GM19193 (cell line): ENCODE measurements around the gene RANBP17.

Experiments
- POLR2A ChIP-seq: IDR thresholded peaks from 4 replicates; pipeline ENCODE4 v1.6.1; 2011; ENCODE audit not compliant: insufficient read depth, insufficient read length; ENCODE audit errors: extremely low read depth

The RANBP17 gene

GRCh38 chr5:170917113-170917512 lies 55.3 kb downstream of the RANBP17 start:
- TF ChIP-seq POLR2A: no peak

- no peak for TF ChIP-seq POLR2A
Observed at GRCh38 chr5:170920196-170920595, 58.4 kb downstream of the RANBP17 start.

- TF ChIP-seq POLR2A: no peak
Observed at GRCh38 chr5:170923910-170924620, 62.2 kb downstream of the RANBP17 start.

DNA sequence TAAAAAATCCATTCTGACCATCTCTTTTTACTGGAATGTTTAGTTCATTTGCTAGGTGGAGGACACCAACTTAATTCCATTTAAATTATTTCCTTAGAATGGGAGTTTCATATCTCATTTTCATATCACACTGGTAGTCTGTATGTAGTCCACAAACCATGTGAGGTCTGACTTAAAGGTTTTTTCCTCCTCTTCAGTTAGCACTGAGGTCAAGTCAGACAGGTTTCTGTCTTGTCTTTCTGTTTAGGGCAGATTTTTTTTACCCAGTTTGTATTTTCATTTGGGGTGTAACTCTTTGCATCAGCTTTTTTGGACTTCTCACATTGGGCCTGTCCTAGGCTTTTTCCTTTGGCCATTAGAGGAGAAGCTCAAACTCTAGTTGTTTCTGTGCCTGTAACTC lies 75.3 kb downstream of the RANBP17 start:
- TF ChIP-seq POLR2A: no peak

GRCh38 chr5:170937914-170938313 lies 76.1 kb downstream of the RANBP17 start:
- no peak for TF ChIP-seq POLR2A

- TF ChIP-seq POLR2A: no peak
Observed at GRCh38 chr5:170939178-170939577, 77.4 kb downstream of the RANBP17 start.

DNA sequence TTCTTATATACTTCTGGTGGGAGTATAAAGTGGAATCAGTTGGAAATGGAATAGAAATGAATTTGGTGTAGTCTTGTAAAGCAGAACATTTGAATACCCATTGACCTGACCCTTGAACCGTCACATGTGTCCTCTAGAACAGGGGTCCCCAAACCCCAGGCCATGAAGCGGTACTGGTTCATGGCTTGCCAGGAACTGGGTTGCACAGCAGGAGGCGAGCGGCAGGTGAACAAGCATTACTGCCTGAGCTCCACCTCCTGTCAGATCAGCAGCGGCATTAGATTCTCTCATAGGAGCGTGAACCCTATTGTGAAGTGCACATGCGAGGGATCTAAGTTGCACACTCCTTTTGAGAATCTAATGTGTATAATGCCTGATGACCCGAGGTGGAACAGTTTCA lies 80.0 kb downstream of the RANBP17 start:
- TF ChIP-seq POLR2A: no peak

DNA sequence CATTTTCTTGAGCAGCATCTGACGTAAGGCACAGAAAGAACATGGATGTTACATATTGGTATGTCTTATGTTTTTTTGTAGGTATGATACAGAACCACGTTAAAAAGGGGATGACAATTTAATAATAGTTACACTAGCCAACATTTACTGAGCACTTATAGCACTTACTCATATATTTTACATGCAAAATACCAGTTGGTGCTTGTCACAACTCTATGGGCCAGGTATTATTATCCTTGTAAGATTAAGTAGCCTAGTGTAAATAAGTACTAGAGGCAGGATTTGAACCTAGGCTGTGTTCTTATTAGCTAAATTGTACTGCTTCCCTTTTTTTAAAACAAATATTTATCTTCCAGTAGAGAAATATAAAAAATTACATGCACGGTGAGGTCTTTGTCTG lies 83.5 kb downstream of the RANBP17 start:
- TF ChIP-seq POLR2A: no peak

DNA sequence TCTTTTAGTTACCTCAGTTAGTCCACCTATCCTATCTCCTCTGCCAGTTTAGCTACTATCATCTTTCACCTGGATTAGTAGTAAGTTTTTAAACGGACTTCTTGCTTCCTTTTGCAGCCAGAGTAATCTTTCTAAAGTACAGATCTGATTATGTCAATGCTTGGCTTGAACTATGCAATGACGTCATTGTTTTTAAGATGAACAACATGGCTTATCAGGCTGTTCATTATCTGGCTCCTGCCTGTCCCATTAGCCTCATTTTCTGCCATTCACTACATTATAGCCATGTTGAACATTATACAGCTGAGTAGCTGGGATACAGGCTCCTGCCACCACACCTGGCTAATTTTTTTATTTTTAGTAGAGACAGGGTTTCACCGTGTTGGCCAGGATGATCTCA lies 98.7 kb downstream of the RANBP17 start:
- TF ChIP-seq POLR2A: no peak

DNA sequence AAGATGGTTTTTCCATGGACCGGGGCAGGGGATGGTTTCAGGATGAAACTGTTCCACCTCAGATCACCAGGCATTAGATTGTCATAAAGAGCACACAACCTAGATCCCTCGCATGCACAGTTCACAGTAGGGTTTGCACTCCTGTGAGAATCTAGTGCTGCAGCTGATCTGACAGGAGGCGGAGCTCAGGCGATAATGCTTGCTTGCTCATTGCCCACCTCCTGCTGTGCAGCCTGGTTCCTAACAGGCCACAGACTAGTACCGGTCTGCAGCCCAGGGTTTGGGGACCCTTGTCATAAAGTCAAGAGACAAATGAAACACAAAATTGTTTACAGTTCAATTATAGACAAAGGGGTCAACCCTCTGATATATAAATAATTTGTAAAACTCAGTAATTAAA lies 101.7 kb downstream of the RANBP17 start:
- no peak for TF ChIP-seq POLR2A

DNA sequence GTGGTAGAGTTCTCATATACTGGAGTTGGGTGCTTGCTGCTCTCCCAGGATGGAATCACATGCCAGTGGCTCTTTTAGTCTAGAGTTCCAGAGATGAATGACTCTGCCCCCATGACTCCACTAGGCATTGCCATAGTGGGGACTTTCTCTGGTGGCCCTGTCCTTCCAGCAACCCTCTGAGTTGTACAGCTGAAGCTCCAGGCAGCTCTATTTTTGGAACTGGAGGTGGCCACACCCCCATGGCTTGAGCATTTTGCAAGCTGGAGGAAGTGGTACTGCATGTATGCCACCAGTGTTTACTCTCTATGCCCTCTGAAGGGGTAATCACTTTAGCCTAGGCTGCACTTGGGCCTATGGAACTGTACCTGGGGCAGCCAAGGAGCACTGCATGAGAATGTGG lies 112.6 kb downstream of the RANBP17 start:
- no peak for TF ChIP-seq POLR2A

DNA sequence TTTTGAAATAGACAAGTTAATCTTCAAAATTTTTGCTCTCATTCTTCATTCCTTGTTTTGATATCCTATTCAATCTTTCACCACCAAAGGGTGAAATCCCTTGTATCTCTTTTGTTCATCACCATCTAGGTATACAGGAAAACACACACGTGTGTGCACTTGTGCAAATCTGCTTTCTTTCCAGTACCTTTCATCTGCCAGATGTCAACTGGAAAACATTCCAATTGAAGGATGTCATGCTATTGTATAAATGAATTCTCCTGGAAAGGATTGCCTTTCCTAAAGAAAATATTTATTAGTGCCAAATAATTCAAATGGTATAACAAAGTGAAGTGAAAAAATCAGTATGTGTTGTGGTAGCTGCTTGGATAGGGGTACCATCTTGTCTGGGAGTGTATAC lies 123.7 kb downstream of the RANBP17 start:
- no peak for TF ChIP-seq POLR2A

GRCh38 chr5:170986598-170986997 lies 124.8 kb downstream of the RANBP17 start:
- no peak for TF ChIP-seq POLR2A

DNA sequence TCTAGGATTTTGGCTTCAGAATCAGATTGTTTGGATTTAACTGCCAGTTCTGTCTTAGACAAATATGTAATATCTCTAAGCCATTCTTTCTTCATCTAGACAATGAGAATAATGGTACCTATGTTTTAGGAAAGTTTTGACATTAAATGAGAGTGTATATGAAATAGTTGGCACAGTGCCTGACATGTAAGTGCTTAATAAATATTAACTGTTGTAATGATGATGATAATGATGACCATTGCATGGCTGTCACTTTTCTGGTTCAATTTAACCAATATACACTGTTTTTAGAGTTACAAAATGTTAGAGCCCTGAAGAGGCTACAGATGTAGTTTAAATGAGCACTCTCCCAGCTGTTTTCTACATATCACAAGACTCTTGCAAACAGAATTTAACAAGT lies 131.7 kb downstream of the RANBP17 start:
- no peak for TF ChIP-seq POLR2A

DNA sequence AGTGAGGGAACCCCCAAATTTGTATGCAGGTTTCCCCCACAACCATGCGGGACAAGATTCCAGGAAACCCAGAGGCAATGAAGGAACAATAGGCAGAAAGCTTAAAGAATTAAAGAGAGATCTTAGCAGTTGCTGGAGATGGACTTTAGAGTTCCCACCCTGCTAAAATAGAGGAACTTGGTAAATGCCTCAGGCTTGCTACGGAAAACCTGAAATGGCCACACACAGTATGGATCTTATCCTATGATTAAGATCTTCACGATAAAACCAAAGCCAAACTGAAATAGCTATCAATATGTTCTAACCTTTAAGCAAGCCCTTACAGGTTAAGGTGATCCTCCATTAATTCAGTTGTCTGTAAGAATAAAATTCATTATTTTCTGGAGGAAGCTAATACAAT lies 148.3 kb downstream of the RANBP17 start:
- TF ChIP-seq POLR2A: no peak

GRCh38 chr5:171010816-171011215 lies 149.0 kb downstream of the RANBP17 start:
- no peak for TF ChIP-seq POLR2A

- no peak for TF ChIP-seq POLR2A
Observed at GRCh38 chr5:171023508-171023907, 161.7 kb downstream of the RANBP17 start.

GRCh38 chr5:171024084-171024483 lies 162.3 kb downstream of the RANBP17 start:
- no peak for TF ChIP-seq POLR2A

DNA sequence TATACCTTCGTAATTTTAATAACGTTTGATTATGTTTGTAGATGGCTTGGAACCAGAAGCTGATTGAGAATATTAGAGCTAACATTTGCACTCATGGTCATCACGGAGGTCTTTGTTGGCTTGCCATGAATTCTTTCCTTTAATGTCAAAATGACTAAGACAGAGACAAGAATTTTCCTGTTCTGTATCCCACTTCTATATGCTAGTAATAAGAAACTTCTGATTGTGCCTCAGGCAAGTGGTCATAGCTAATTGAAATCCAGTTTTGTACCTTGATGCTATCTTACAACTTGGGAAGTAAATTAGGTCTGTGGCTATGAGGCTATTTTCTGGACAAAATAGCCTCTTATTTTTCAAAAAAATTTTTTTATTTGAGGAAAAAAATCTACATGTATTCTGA lies 167.6 kb downstream of the RANBP17 start:
- TF ChIP-seq POLR2A: no peak
